ENCODE results near the gene CALML4.

GRCh38 chr15:68217341-68217740 is 12.2 kb upstream of the CALML4 start:
- TF ChIP-seq CTCF (IDR thresholded peaks at IDR 0.05; ENCODE audit: extremely low read depth in 1 of 2, insufficient read depth in 1 of 2, low read depth in 1 of 2, low read length in 2 of 2) = no peak
- TF ChIP-seq POLR2AphosphoS5 (IDR thresholded peaks at IDR 0.05; ENCODE audit: insufficient read depth, low read depth, low read length) = no peak
- no peak for TF ChIP-seq GATA2 (IDR thresholded peaks at IDR 0.05; ENCODE audit: insufficient read depth, insufficient read length, low read depth, low read length)
- no peak for TF ChIP-seq POLR2A (IDR thresholded peaks at IDR 0.05; ENCODE audit: low read depth, low read length)
- no peak for TF ChIP-seq MAX (IDR thresholded peaks at IDR 0.05; ENCODE audit: insufficient read depth, insufficient read length)
- TF ChIP-seq EZH2 (IDR thresholded peaks at IDR 0.05; ENCODE audit: borderline replicate concordance, low read depth, low read length, severe bottlenecking) = no peak

All from endothelial cell of umbilical vein (primary cell).